ENCODE measurements around the gene CBFA2T3. TPM values are rescaled to one million over a fixed set of nuclear protein-coding genes. Genes with fewer than 3 reads are reported as not detected.

The CBFA2T3 gene
- total RNA-seq, 1 experiment from 2014 or later: not detected

DNA sequence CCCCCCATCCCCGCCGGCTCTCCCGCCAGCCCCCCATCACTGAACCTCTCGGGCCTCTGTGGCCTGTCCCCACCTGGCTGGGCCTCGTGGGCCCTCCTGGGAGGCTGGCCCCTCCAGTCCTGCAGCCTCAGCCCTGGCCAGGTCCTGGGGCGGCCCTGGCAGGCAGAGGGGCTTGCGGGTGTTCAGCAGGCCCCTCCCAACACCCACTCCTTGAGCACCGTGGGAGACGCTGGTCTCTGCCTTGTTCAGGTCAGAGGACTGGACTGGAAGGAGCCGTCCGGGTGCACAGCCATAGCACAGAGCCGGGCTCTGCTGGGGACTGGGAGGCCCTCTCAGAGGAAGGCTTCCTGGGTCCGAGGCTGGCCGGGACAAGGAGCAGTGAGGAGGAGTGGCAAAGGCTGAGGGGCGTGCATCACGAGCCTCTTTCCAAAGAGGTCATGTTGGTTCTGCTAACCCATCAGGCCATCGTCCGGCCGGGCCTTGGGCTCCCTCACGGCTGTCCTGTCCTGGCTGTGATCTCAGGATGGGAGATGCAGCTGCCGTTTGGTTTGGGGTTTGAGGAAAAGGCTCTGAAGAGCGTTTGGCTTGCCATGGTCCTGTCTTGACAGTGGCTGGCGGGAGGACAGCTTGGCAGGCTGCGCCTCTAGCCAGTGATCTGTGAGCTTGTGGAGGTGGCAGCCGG, 104.2 kb downstream of the CBFA2T3 start:
- no peaks in the 10 kb centered on the region for H3K9me3 ChIP-seq (ENCODE audit: low read length)
- no peaks in the 10 kb centered on the region for H3K79me2 ChIP-seq (ENCODE audit: low read length)
- no peaks in the 10 kb centered on the region for H4K20me1 ChIP-seq (ENCODE audit: insufficient read depth, low read depth, low read length)
- no peak overlapping the region for H3K4me2 ChIP-seq (ENCODE audit: low read depth, low read length, poor library complexity, severe bottlenecking)
- H3K27me3 ChIP-seq (ENCODE audit: low read length): no peaks in the 10 kb centered on the region; the same call in 1 of the 2 replicates
- no peak overlapping the region for H2AFZ ChIP-seq (ENCODE audit: low read length)
- H3K36me3 ChIP-seq (ENCODE audit: insufficient read depth, low read length): no peaks in the 10 kb centered on the region
- no peaks in the 10 kb centered on the region for H3K9me2 ChIP-seq (replicated peaks; ENCODE audit: insufficient read depth, low read length)
- no peak for DNase-seq
- H3K27ac ChIP-seq (ENCODE audit: low read length): no peak overlapping the region
- no peak overlapping the region for H3K4me3 ChIP-seq (ENCODE audit: low read length)
- peaks cover 9% of the 10 kb centered on the region for H3K4me1 ChIP-seq (ENCODE audit: low read length)
- H3K9ac ChIP-seq (ENCODE audit: low read length): no peak overlapping the region

DNA sequence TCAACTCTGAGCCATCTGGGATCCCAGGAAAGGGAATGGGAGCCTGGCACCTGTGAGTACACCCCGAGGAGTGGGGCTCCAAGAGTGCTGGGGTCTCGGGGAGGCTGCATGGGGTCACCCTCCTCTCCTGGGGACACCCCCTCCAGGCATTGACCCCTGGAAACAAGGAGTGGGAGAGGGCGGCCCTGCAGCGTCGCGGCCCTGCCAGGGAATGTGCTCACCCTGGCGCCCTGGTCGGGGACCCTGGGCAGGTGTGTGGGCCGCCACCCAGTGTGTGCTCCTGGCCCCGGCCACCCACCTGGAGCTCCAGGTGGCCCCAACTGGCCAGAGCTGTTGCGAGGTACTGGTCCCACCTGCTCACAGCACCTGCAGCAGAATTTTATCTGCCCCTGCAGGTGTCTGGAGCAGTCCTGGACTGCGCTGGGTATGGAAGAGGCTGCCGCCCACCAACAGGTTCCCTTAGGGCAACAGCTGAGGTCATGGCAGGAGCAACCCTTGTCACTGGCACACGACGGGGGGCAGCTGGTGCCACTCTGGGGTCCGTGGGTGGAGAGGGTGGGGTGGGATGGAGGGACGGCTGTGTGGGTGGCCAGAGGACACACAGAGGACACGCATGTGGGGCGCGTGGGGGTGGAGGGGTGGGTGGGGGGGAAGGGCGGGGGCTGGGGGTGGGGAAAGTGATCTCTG, 105.1 kb downstream of the CBFA2T3 start:
- Histone ChIP-seq H3K4me2 (ENCODE audit: low read depth, low read length, poor library complexity, severe bottlenecking) (no peak overlapping the region), H3K36me3 (ENCODE audit: insufficient read depth, low read length) (no peaks in the 10 kb centered on the region), H3K4me3 (ENCODE audit: low read length) (no peak overlapping the region), H3K9ac (ENCODE audit: low read length) (no peak overlapping the region), H3K9me3 (ENCODE audit: low read length) (no peaks in the 10 kb centered on the region), H3K9me2 (replicated peaks; ENCODE audit: insufficient read depth, low read length) (no peaks in the 10 kb centered on the region), H4K20me1 (ENCODE audit: insufficient read depth, low read depth, low read length) (no peaks in the 10 kb centered on the region), H3K4me1 (ENCODE audit: low read length) (peaks cover 9% of the 10 kb centered on the region), H3K79me2 (ENCODE audit: low read length) (no peaks in the 10 kb centered on the region), H3K27ac (ENCODE audit: low read length) (no peak overlapping the region), H2AFZ (ENCODE audit: low read length) (no peak overlapping the region), H3K27me3 (ENCODE audit: low read length) (no peaks in the 10 kb centered on the region; the same call in 1 of the 2 replicates)
- no peak for DNase-seq

DNA sequence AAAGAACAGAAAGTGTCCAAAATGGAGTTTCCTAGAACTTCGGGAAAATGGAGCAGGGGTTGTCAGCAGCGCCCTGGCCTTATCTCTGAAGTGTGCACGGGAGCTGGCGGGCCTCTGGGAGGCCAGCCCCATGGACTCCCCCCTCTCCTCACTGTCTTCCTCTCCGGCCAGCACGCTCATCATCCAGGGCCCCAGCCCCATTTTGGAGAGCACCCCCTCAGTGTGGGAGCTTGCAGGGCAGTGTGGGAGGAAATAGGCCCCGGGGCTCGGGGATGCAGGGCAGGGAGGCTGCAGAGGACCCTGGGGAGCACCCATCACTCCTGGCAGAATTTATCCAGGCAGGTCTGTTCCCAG, 105.7 kb downstream of the CBFA2T3 start:
- H3K36me3 ChIP-seq (ENCODE audit: insufficient read depth, low read length): no peaks in the 10 kb centered on the region
- H2AFZ ChIP-seq (ENCODE audit: low read length): no peak overlapping the region
- no peaks in the 10 kb centered on the region for H3K79me2 ChIP-seq (ENCODE audit: low read length)
- no peak overlapping the region for H3K4me3 ChIP-seq (ENCODE audit: low read length)
- no peak overlapping the region for H3K27ac ChIP-seq (ENCODE audit: low read length)
- H3K9me2 ChIP-seq (replicated peaks; ENCODE audit: insufficient read depth, low read length): no peaks in the 10 kb centered on the region
- H4K20me1 ChIP-seq (ENCODE audit: insufficient read depth, low read depth, low read length): no peaks in the 10 kb centered on the region
- no peaks in the 10 kb centered on the region; the same call in 1 of the 2 replicates for H3K27me3 ChIP-seq (ENCODE audit: low read length)
- H3K4me2 ChIP-seq (ENCODE audit: low read depth, low read length, poor library complexity, severe bottlenecking): peak overlapping the region; percentile 41
- H3K4me1 ChIP-seq (ENCODE audit: low read length): peaks cover 9% of the 10 kb centered on the region
- DNase-seq: no peak
- no peaks in the 10 kb centered on the region for H3K9me3 ChIP-seq (ENCODE audit: low read length)
- H3K9ac ChIP-seq (ENCODE audit: low read length): no peak overlapping the region

DNA sequence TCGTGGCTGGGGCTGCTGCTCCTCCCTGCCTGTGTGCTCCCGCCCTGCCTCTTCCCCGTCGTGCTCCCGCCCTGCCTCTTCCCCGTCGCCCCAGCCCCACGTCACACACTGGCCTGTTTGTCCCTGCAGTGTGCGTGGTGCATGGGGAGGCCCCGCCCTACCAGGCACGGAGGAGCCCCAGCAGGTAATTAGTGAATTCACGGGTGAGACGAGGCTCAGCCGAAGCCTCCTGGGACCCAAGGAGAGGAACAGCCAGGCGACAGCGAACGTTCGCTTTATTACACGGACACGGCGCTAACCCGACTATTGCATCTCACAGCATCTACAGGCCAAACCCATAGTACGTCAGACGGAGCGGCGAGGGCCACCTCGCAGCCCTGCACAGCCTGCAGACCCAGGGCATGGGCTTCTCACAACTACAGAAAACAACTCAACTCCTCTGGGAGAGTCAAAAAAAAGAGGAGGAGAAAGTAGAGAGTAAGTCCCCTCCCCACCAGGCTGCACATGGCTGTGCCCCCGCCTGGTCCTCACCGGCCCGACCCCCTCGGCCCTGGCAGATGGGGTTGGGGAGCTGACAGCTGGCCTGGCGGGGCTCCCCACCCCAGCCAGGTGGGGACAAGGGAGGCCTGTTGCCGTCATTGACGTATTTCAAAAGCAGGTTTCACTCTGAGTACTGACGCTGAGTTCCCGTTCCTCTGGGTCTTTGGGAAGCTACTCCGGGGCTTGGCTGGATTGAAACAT, 106.2 kb downstream of the CBFA2T3 start:
- Histone ChIP-seq H3K9me3 (ENCODE audit: low read length) (no peaks in the 10 kb centered on the region), H3K4me2 (ENCODE audit: low read depth, low read length, poor library complexity, severe bottlenecking) (peak overlapping the region; percentile 41), H3K4me1 (ENCODE audit: low read length) (peaks cover 9% of the 10 kb centered on the region), H3K9me2 (replicated peaks; ENCODE audit: insufficient read depth, low read length) (no peaks in the 10 kb centered on the region), H4K20me1 (ENCODE audit: insufficient read depth, low read depth, low read length) (no peaks in the 10 kb centered on the region), H3K4me3 (ENCODE audit: low read length) (no peak overlapping the region), H3K9ac (ENCODE audit: low read length) (peak overlapping the region; percentile 24; the same call in 1 of the 2 replicates), H3K27me3 (ENCODE audit: low read length) (no peaks in the 10 kb centered on the region; the same call in 1 of the 2 replicates), H3K79me2 (ENCODE audit: low read length) (no peaks in the 10 kb centered on the region), H3K27ac (ENCODE audit: low read length) (no peak overlapping the region), H3K36me3 (ENCODE audit: insufficient read depth, low read length) (no peaks in the 10 kb centered on the region), H2AFZ (ENCODE audit: low read length) (no peak overlapping the region; the same call in 1 of the 2 replicates)
- DNase-seq: peak; percentile 59

- H3K9me2 ChIP-seq (replicated peaks; ENCODE audit: insufficient read depth, low read length): no peaks in the 10 kb centered on the region
- no peaks in the 10 kb centered on the region for H3K79me2 ChIP-seq (ENCODE audit: low read length)
- H3K27me3 ChIP-seq (ENCODE audit: low read length): no peaks in the 10 kb centered on the region; the same call in 1 of the 2 replicates
- H3K4me1 ChIP-seq (ENCODE audit: low read length): peaks cover 9% of the 10 kb centered on the region
- H4K20me1 ChIP-seq (ENCODE audit: insufficient read depth, low read depth, low read length): no peaks in the 10 kb centered on the region
- H3K36me3 ChIP-seq (ENCODE audit: insufficient read depth, low read length): no peaks in the 10 kb centered on the region
- no peak overlapping the region for H3K4me3 ChIP-seq (ENCODE audit: low read length)
- H3K4me2 ChIP-seq (ENCODE audit: low read depth, low read length, poor library complexity, severe bottlenecking): no peak overlapping the region
- no peaks in the 10 kb centered on the region for H3K9me3 ChIP-seq (ENCODE audit: low read length)
- no peak overlapping the region for H3K27ac ChIP-seq (ENCODE audit: low read length)
- H2AFZ ChIP-seq (ENCODE audit: low read length): no peak overlapping the region
- H3K9ac ChIP-seq (ENCODE audit: low read length): no peak overlapping the region
- no peak for DNase-seq
These were observed 107.4 kb downstream of the CBFA2T3 start for GRCh38 chr16:88869673-88869980.

- no peak for DNase-seq
- peaks cover 9% of the 10 kb centered on the region for H3K4me1 ChIP-seq (ENCODE audit: low read length)
- H3K9me2 ChIP-seq (replicated peaks; ENCODE audit: insufficient read depth, low read length): no peaks in the 10 kb centered on the region
- no peak overlapping the region for H3K27ac ChIP-seq (ENCODE audit: low read length)
- H3K4me3 ChIP-seq (ENCODE audit: low read length): no peak overlapping the region
- H3K9me3 ChIP-seq (ENCODE audit: low read length): no peaks in the 10 kb centered on the region
- no peaks in the 10 kb centered on the region for H4K20me1 ChIP-seq (ENCODE audit: insufficient read depth, low read depth, low read length)
- H2AFZ ChIP-seq (ENCODE audit: low read length): no peak overlapping the region
- H3K4me2 ChIP-seq (ENCODE audit: low read depth, low read length, poor library complexity, severe bottlenecking): no peak overlapping the region
- H3K36me3 ChIP-seq (ENCODE audit: insufficient read depth, low read length): no peaks in the 10 kb centered on the region
- no peaks in the 10 kb centered on the region; the same call in 1 of the 2 replicates for H3K27me3 ChIP-seq (ENCODE audit: low read length)
- no peak overlapping the region for H3K9ac ChIP-seq (ENCODE audit: low read length)
- H3K79me2 ChIP-seq (ENCODE audit: low read length): no peaks in the 10 kb centered on the region
These were observed 107.9 kb downstream of the CBFA2T3 start for GRCh38 chr16:88868974-88869672.

- H3K79me2 ChIP-seq (ENCODE audit: low read length): no peaks in the 10 kb centered on the region
- H3K9ac ChIP-seq (ENCODE audit: low read length): no peak overlapping the region
- H3K4me1 ChIP-seq (ENCODE audit: low read length): peaks cover 9% of the 10 kb centered on the region
- no peaks in the 10 kb centered on the region; the same call in 1 of the 2 replicates for H3K27me3 ChIP-seq (ENCODE audit: low read length)
- H3K9me2 ChIP-seq (replicated peaks; ENCODE audit: insufficient read depth, low read length): no peaks in the 10 kb centered on the region
- no peak overlapping the region for H2AFZ ChIP-seq (ENCODE audit: low read length)
- no peaks in the 10 kb centered on the region for H3K9me3 ChIP-seq (ENCODE audit: low read length)
- no peaks in the 10 kb centered on the region for H4K20me1 ChIP-seq (ENCODE audit: insufficient read depth, low read depth, low read length)
- H3K36me3 ChIP-seq (ENCODE audit: insufficient read depth, low read length): no peaks in the 10 kb centered on the region
- H3K27ac ChIP-seq (ENCODE audit: low read length): no peak overlapping the region
- no peak overlapping the region for H3K4me3 ChIP-seq (ENCODE audit: low read length)
- no peak overlapping the region for H3K4me2 ChIP-seq (ENCODE audit: low read depth, low read length, poor library complexity, severe bottlenecking)
- no peak for DNase-seq
These were observed 109.3 kb downstream of the CBFA2T3 start for GRCh38 chr16:88867581-88868246.
